Activated CD4-positive, alpha-beta memory T cell treated with anti-CD3 and anti-CD28 coated beads for 36 hours (primary cell): ENCODE results near the gene PDE4D. TPM values are rescaled to one million over a fixed set of nuclear protein-coding genes. Genes with fewer than 3 reads are reported as not detected.
A peak's percentile ranks its signal among the peaks of the same experiment; 100 is the strongest.

ENCODE experiments used
- CTCF ChIA-PET: fragments of 350-600 bp; sonication (Branson Sonifier 250); formaldehyde crosslinking; loops from one replicate; lab custom pipeline; 2021; ENCODE audit warnings: antibody characterized with exemption, inconsistent platforms; lab: Charles Lee
- POLR2A ChIA-PET: fragments of 350-600 bp; sonication (Branson Sonifier 250); formaldehyde crosslinking; loops from one replicate; lab custom pipeline; 2021; ENCODE audit warnings: antibody characterized with exemption; lab: Charles Lee
- DNase-seq: peaks from one replicate; pipeline ENCODE4 v3.0.0-alpha.2; 2020
- H3K27ac Mint-ChIP-seq: one replicate; pipeline ENCODE4 v1.8.0; 2021; ENCODE audit warnings: mixed read lengths
- H3K27me3 Mint-ChIP-seq: one replicate; pipeline ENCODE4 v1.8.0; 2021; ENCODE audit warnings: mixed read lengths
- H3K36me3 Mint-ChIP-seq: one replicate; pipeline ENCODE4 v1.8.0; 2021; ENCODE audit warnings: mixed read lengths
- H3K4me1 Mint-ChIP-seq: one replicate; pipeline ENCODE4 v1.8.0; 2021; ENCODE audit warnings: low read depth, mixed read lengths
- H3K4me3 Mint-ChIP-seq: one replicate; pipeline ENCODE4 v1.8.0; 2021; ENCODE audit warnings: mild to moderate bottlenecking, mixed read lengths
- H3K9me3 Mint-ChIP-seq: one replicate; pipeline ENCODE4 v1.8.0; 2021; ENCODE audit warnings: mixed read lengths
- intact Hi-C: fragments of 100-400 bp; cut with micrococcal nuclease; formaldehyde crosslinking; loops from one replicate; pipeline ENCODE4 v1.15.1; 2023
- total RNA-seq, 2 experiments: library from RNA; stranded (reverse); gene quantifications; one replicate each; pipeline ENCODE4 v1.2.3, GENCODE V29; 2021

PDE4D gene
- total RNA-seq, 2 experiments from 2014 or later: 49.3 to 50.8 TPM

GRCh38 chr5:58938563-58939424 lies 954.7 kb downstream of the PDE4D start:
- DNase-seq: peak; percentile 25
- Mint-ChIP-seq H3K4me1 (peaks cover 23% of the 10 kb centered on the region), H3K27ac (no peak overlapping the region), H3K4me3 (no peak overlapping the region), H3K9me3 (no peaks in the 10 kb centered on the region), H3K36me3 (no peaks in the 10 kb centered on the region), H3K27me3 (peaks cover 5% of the 10 kb centered on the region)
- POLR2A ChIA-PET: no interaction called here
- CTCF ChIA-PET: no interaction called here
- intact Hi-C loops: loop anchor here (1.0 kb wide), 2 partner anchors 12 to 47 kb away; no protein-coding TSS in a partner anchor

GRCh38 chr5:58937031-58937681 lies 956.4 kb downstream of the PDE4D start:
- Mint-ChIP-seq H3K36me3 (no peaks in the 10 kb centered on the region), H3K4me1 (peaks cover 29% of the 10 kb centered on the region), H3K9me3 (no peaks in the 10 kb centered on the region), H3K27ac (no peak overlapping the region), H3K4me3 (no peak overlapping the region), H3K27me3 (peaks cover 5% of the 10 kb centered on the region)
- ChIA-PET CTCF (no interaction called here), POLR2A (no interaction called here)
- intact Hi-C loops: no loop called here
- DNase-seq: no peak

DNA sequence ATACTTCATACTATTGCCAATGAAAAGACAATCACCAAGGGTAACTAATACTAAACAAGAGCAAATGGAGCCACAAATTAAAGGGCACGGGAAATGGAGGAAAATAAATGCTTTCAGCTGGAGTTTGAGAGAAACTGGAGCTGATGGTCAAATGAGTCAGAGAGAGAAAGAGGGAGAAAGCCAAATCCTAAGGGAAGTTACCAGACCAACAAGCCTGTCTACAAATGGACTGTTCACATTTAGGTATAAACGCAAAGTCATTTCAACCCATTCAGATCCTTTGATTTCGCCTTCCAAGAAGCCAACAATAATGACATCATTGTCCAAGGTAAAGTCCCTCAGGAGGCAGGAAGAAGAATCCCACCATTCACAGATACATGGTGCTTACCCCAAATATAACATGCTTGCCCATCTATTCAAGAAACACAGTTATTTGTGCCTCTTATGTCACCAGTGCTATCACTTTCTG lies 958.9 kb downstream of the PDE4D start:
- Mint-ChIP-seq H3K9me3 (no peaks in the 10 kb centered on the region), H3K27me3 (no peaks in the 10 kb centered on the region), H3K36me3 (no peaks in the 10 kb centered on the region), H3K4me1 (peaks cover 29% of the 10 kb centered on the region), H3K27ac (peak overlapping the region; percentile 2), H3K4me3 (peak overlapping the region; percentile 36)
- intact Hi-C loops: loop anchor here (1.0 kb wide), 1 partner anchor 8 kb away; no protein-coding TSS in a partner anchor
- ChIA-PET POLR2A (interaction anchor here (1.2 kb wide), 1 partner anchor 9 kb away, joined by 3 read pairs; no protein-coding TSS in a partner anchor), CTCF (interaction anchor here (0.6 to 1.4 kb wide), 2 partner anchors 44 to 446 kb away, joined by 3 to 7 read pairs; no protein-coding TSS in a partner anchor)
- DNase-seq: no peak

GRCh38 chr5:58933891-58934628 lies 959.5 kb downstream of the PDE4D start:
- intact Hi-C loops: loop anchor here (1.0 kb wide), 1 partner anchor 8 kb away; no protein-coding TSS in a partner anchor
- H3K4me3 Mint-ChIP-seq: no peak overlapping the region
- CTCF ChIA-PET: interaction anchor here (0.6 to 1.4 kb wide), 2 partner anchors 43 to 446 kb away, joined by 3 to 7 read pairs; no protein-coding TSS in a partner anchor
- H3K9me3 Mint-ChIP-seq: no peaks in the 10 kb centered on the region
- POLR2A ChIA-PET: interaction anchor here (1.2 kb wide), 1 partner anchor 8 kb away, joined by 3 read pairs; no protein-coding TSS in a partner anchor
- no peaks in the 10 kb centered on the region for H3K36me3 Mint-ChIP-seq
- peak overlapping the region; percentile 2 for H3K27ac Mint-ChIP-seq
- peaks cover 32% of the 10 kb centered on the region for H3K4me1 Mint-ChIP-seq
- no peaks in the 10 kb centered on the region for H3K27me3 Mint-ChIP-seq
- peak; percentile 52 for DNase-seq

GRCh38 chr5:58932057-58932612 lies 961.4 kb downstream of the PDE4D start:
- H3K4me3 Mint-ChIP-seq: no peak overlapping the region
- peaks cover 30% of the 10 kb centered on the region for H3K4me1 Mint-ChIP-seq
- CTCF ChIA-PET: no interaction called here
- DNase-seq: no peak
- POLR2A ChIA-PET: no interaction called here
- no peak overlapping the region for H3K27ac Mint-ChIP-seq
- peaks cover 2% of the 10 kb centered on the region for H3K27me3 Mint-ChIP-seq
- no peaks in the 10 kb centered on the region for H3K9me3 Mint-ChIP-seq
- intact Hi-C loops: no loop called here
- H3K36me3 Mint-ChIP-seq: no peaks in the 10 kb centered on the region

DNA sequence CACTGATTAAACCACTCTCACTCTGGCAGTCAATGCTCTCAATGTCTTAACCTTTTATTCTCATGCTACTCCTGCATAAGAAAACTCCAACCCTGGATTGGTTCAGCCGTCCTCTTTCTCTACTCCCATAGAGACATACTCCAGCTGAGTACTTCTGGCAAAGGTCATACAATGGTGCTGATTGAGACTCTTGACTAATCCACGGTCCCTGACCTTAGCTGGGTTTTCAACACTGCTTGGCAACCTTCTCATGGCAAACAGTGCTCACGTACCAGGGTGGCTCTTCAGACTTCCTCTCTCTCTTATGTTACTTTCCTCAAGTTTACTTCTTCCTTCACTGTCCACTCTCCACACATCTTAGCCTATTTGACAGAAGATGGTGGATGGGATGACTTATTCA lies 963.0 kb downstream of the PDE4D start:
- ChIA-PET CTCF (interaction anchor here (1.0 kb wide), 1 partner anchor 44 kb away, joined by 3 read pairs; no protein-coding TSS in a partner anchor), POLR2A (no interaction called here)
- Mint-ChIP-seq H3K27me3 (peaks cover 2% of the 10 kb centered on the region), H3K4me1 (peaks cover 46% of the 10 kb centered on the region), H3K27ac (no peak overlapping the region), H3K4me3 (no peak overlapping the region), H3K36me3 (no peaks in the 10 kb centered on the region), H3K9me3 (no peaks in the 10 kb centered on the region)
- intact Hi-C loops: no loop called here
- DNase-seq: no peak

GRCh38 chr5:58929726-58930125 lies 963.8 kb downstream of the PDE4D start:
- intact Hi-C loops: loop anchor here (5.0 kb wide), 1 partner anchor 38 kb away; no protein-coding TSS in a partner anchor
- CTCF ChIA-PET: interaction anchor here (1.0 kb wide), 1 partner anchor 43 kb away, joined by 3 read pairs; no protein-coding TSS in a partner anchor
- no peak overlapping the region for H3K27ac Mint-ChIP-seq

DNA sequence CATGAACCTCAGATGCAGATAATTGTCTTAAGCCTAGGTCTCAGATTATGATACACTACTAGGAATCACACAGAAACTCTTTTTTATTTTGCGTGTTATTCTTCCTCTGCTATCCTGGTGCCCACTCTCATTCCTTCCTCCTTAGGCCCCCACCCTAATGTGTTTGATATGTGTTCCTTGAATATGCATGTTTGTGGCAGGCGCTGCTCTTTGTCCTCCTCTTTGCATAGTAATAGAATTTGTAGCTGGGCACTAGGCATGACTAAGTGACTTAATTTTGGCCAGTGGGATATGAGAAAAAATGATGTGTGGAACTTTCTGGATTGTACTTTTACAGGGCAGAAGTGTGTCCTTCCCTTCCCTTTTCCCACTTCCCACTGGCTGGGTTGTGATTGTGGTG lies 965.6 kb downstream of the PDE4D start:
- Mint-ChIP-seq H3K4me3 (no peak overlapping the region), H3K27me3 (peaks cover 2% of the 10 kb centered on the region)

More at GRCh38 chr5:58929726-58930125, 963.8 kb downstream of the PDE4D start:
- Mint-ChIP-seq H3K27me3 (peaks cover 2% of the 10 kb centered on the region), H3K4me3 (no peak overlapping the region), H3K9me3 (no peaks in the 10 kb centered on the region), H3K4me1 (peaks cover 45% of the 10 kb centered on the region), H3K36me3 (no peaks in the 10 kb centered on the region)
- POLR2A ChIA-PET: no interaction called here
- no peak for DNase-seq

GRCh38 chr5:58927181-58927580 lies 966.3 kb downstream of the PDE4D start:
- DNase-seq: no peak
- no peak overlapping the region for H3K27ac Mint-ChIP-seq
- ChIA-PET POLR2A (no interaction called here), CTCF (interaction anchor here (1.2 to 1.4 kb wide), 2 partner anchors 36 to 39 kb away, joined by 3 to 5 read pairs; no protein-coding TSS in a partner anchor)
- peaks cover 35% of the 10 kb centered on the region for H3K4me1 Mint-ChIP-seq
- no peak overlapping the region for H3K4me3 Mint-ChIP-seq
- intact Hi-C loops: loop anchor here (5.0 kb wide), 1 partner anchor 40 kb away; no protein-coding TSS in a partner anchor
- H3K9me3 Mint-ChIP-seq: no peaks in the 10 kb centered on the region
- H3K27me3 Mint-ChIP-seq: peaks cover 2% of the 10 kb centered on the region
- no peaks in the 10 kb centered on the region for H3K36me3 Mint-ChIP-seq

More for the DNA sequence above, 965.6 kb downstream of the PDE4D start:
- Mint-ChIP-seq H3K4me1 (peaks cover 35% of the 10 kb centered on the region), H3K27ac (no peak overlapping the region), H3K36me3 (no peaks in the 10 kb centered on the region), H3K9me3 (no peaks in the 10 kb centered on the region)
- CTCF ChIA-PET: interaction anchor here (1.0 to 1.4 kb wide), 3 partner anchors 36 to 109 kb away, joined by 3 to 5 read pairs (median 3); no protein-coding TSS in a partner anchor
- intact Hi-C loops: loop anchor here (5.0 kb wide), 1 partner anchor 39 kb away; no protein-coding TSS in a partner anchor
- DNase-seq: no peak
- POLR2A ChIA-PET: no interaction called here

DNA sequence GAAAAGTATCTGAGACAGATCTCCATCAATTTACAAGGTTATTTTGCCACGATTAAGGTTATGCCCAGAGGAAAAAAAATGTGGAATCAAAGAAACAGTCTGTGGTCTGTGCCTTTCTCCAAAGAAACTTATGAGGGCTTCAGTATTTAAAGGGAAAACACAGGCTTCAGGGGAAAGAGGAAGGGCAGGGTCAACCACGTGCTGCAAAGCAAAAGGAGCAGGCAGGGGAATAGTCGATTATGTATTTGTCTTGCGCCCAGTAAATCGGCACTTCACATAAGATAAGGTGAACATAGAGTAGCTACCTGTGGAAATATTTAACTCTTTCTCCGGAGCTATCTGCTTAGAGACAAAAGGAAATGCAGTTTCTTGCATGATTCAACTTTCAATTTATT lies 967.0 kb downstream of the PDE4D start:
- Mint-ChIP-seq H3K27me3 (peaks cover 2% of the 10 kb centered on the region), H3K36me3 (no peaks in the 10 kb centered on the region), H3K9me3 (no peaks in the 10 kb centered on the region), H3K4me3 (no peak overlapping the region), H3K27ac (peak overlapping the region; percentile 85), H3K4me1 (peaks cover 35% of the 10 kb centered on the region)
- POLR2A ChIA-PET: no interaction called here
- intact Hi-C loops: loop anchor here (1.0 to 5.0 kb wide), 5 partner anchors 8 to 94 kb away; no protein-coding TSS in a partner anchor
- no peak for DNase-seq
- CTCF ChIA-PET: no interaction called here
